AG09319 (cell line): ENCODE data around the gene VASH2.
"Not testable (repeated sequence)": the region's sequence is repeated elsewhere in the genome, so short reads cannot be mapped to it uniquely, and the experiment has no call there.

ENCODE experiments used
- DNase-seq: peaks from one replicate; pipeline ENCODE4 v3.0.0-alpha.2; 2010; ENCODE audit warnings: low read depth; ENCODE audit errors: extremely low read depth
- CTCF ChIP-seq: IDR thresholded peaks from 2 replicates; pipeline ENCODE4 v1.5.1; 2011; ENCODE audit warnings: low read depth, mild to moderate bottlenecking, inconsistent platforms, low read length, moderate library complexity

Gene VASH2

GRCh38 chr1:212984522-212985291 lies 34.4 kb downstream of the VASH2 start:
- no peak for DNase-seq

GRCh38 chr1:212986551-212986950 lies 36.2 kb downstream of the VASH2 start:
- DNase-seq, result no peak
- TF ChIP-seq CTCF, result no peak

More at GRCh38 chr1:212984522-212985291, 34.4 kb downstream of the VASH2 start:
- TF ChIP-seq CTCF, result no peak

GRCh38 chr1:212987702-212988322 lies 37.5 kb downstream of the VASH2 start:
- DNase-seq, result no peak
- TF ChIP-seq CTCF, result no peak

GRCh38 chr1:212990276-212990675 lies 39.9 kb downstream of the VASH2 start:
- no peak for TF ChIP-seq CTCF
- no peak for DNase-seq

- not testable (repeated sequence) for DNase-seq
Measured at GRCh38 chr1:212993960-212994359, 43.6 kb downstream of the VASH2 start.

- DNase-seq, result no peak
- TF ChIP-seq CTCF, result no peak
Measured at GRCh38 chr1:212994926-212995325, 44.6 kb downstream of the VASH2 start.

GRCh38 chr1:213003256-213003655 lies 52.9 kb downstream of the VASH2 start:
- TF ChIP-seq CTCF, result no peak
- DNase-seq, result no peak
